ENCODE results near the gene BCLAF1.
"Not testable (repeated sequence)": the region's sequence is repeated elsewhere in the genome, so short reads cannot be mapped to it uniquely, and the experiment has no call there.

The BCLAF1 gene

GRCh38 chr6:136309729-136310311 lies 20.2 kb upstream of the BCLAF1 start:
- DNase-seq (ENCODE audit: low spot score), result no peak

- no peak for DNase-seq (ENCODE audit: low spot score)
These were observed 19.5 kb upstream of the BCLAF1 start for GRCh38 chr6:136309171-136309570.

GRCh38 chr6:136308469-136308868 lies 18.8 kb upstream of the BCLAF1 start:
- DNase-seq (ENCODE audit: low spot score), result not testable (repeated sequence)

GRCh38 chr6:136307351-136307750 lies 17.7 kb upstream of the BCLAF1 start:
- no peak for DNase-seq (ENCODE audit: low spot score)

- DNase-seq (ENCODE audit: low spot score), result no peak
These were observed 16.8 kb upstream of the BCLAF1 start for GRCh38 chr6:136306466-136306865.

GRCh38 chr6:136304410-136304809 lies 14.8 kb upstream of the BCLAF1 start:
- DNase-seq (ENCODE audit: low spot score), result no peak

GRCh38 chr6:136303516-136303915 lies 13.9 kb upstream of the BCLAF1 start:
- DNase-seq (ENCODE audit: low spot score), result no peak

GRCh38 chr6:136294621-136295020 lies 5.0 kb upstream of the BCLAF1 start:
- DNase-seq (ENCODE audit: low spot score), result no peak

- DNase-seq (ENCODE audit: low spot score), result peak; percentile 17
These were observed 864 bp upstream of the BCLAF1 start for GRCh38 chr6:136290410-136291010.

- peak; percentile 59 for DNase-seq (ENCODE audit: low spot score)
These were observed 393 bp downstream of the BCLAF1 start for GRCh38 chr6:136289327-136289578.

GRCh38 chr6:136288566-136289326 lies 900 bp downstream of the BCLAF1 start:
- peak; percentile 31 for DNase-seq (ENCODE audit: low spot score)

GRCh38 chr6:136284909-136285308 lies 4.7 kb downstream of the BCLAF1 start:
- no peak for DNase-seq (ENCODE audit: low spot score)

- no peak for DNase-seq (ENCODE audit: low spot score)
These were observed 6.7 kb downstream of the BCLAF1 start for GRCh38 chr6:136282906-136283305.

GRCh38 chr6:136280032-136280609 lies 9.5 kb downstream of the BCLAF1 start:
- DNase-seq (ENCODE audit: low spot score), result no peak

- no peak for DNase-seq (ENCODE audit: low spot score)
These were observed 15.6 kb downstream of the BCLAF1 start for GRCh38 chr6:136274062-136274461.

GRCh38 chr6:136265101-136265500 lies 24.5 kb downstream of the BCLAF1 start:
- no peak for DNase-seq (ENCODE audit: low spot score)

GRCh38 chr6:136262940-136263339 lies 26.7 kb downstream of the BCLAF1 start:
- no peak for DNase-seq (ENCODE audit: low spot score)

- DNase-seq (ENCODE audit: low spot score), result no peak
These were observed 34.7 kb downstream of the BCLAF1 start for GRCh38 chr6:136254851-136255466.

- DNase-seq (ENCODE audit: low spot score), result no peak
These were observed 35.9 kb downstream of the BCLAF1 start for GRCh38 chr6:136253734-136254133.

- no peak for DNase-seq (ENCODE audit: low spot score)
These were observed 37.2 kb downstream of the BCLAF1 start for GRCh38 chr6:136252441-136252840.

- DNase-seq (ENCODE audit: low spot score), result no peak
These were observed 38.3 kb downstream of the BCLAF1 start for GRCh38 chr6:136251394-136251793.

GRCh38 chr6:136250686-136251008 lies 39.0 kb downstream of the BCLAF1 start:
- DNase-seq (ENCODE audit: low spot score), result no peak

Measured in HuH-7.5 (cell line).